GM19240 (cell line): ENCODE data around the gene OSCAR.
"Not testable (repeated sequence)": the region's sequence is repeated elsewhere in the genome, so short reads cannot be mapped to it uniquely, and the experiment has no call there.

ENCODE experiments used
- DNase-seq: peaks from one replicate; pipeline ENCODE4 v3.0.0; 2011; ENCODE audit warnings: low spot score; ENCODE audit not compliant: insufficient read length

The OSCAR gene

DNA sequence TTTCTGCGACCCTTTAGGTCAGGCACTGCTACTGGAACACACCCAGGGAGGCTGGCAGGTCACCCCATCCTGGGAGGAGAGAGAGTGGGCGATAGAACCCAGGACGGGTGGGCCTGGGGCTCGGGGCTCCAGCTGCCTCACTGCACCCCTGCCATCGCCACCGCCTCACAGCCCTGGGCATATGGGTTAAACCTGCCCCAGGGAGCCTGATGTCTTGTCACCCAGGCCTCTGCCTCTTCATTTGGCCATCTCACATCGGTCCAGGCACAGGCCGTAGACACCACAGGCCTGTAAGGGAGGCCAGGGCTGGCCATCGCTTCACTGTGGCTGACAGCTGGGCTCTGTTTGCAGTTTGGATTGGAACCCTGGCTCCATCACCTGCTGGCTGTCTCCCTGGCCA, 25.1 kb upstream of the OSCAR start:
- DNase-seq = no peak

DNA sequence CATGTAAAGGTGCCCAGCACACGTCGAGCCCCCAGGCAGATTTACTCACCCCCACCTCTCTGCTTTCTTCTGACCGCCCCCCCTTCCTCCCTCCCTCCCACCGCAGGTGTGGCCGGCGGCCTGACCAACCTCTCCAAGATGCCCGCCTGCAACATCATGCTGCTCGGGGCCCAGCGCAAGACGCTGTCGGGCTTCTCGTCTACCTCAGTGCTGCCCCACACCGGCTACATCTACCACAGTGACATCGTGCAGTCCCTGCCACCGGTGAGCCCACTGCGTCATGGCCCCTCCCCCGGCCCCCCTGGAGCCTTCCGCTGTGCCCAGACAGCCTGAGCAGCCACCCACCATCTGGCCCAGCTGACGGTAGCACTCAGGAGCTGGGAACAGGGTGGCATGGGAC, 23.8 kb upstream of the OSCAR start:
- DNase-seq = no peak

DNA sequence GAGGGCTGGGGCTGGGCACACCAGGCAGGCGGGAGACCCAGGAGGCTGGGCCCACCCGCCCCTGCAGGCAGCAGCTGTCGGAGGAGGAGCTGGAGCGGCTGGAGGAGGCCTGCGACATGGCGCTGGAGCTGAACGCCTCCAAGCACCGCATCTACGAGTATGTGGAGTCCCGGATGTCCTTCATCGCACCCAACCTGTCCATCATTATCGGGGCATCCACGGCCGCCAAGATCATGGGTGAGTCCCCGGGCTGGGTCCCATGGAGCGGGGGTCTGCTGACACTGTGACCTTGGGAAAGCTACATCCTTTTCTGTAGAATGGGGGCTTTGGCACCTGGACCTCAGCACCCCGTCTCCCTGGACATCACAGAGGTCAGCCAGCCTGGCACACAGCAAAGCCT, 23.1 kb upstream of the OSCAR start:
- no peak for DNase-seq

DNA sequence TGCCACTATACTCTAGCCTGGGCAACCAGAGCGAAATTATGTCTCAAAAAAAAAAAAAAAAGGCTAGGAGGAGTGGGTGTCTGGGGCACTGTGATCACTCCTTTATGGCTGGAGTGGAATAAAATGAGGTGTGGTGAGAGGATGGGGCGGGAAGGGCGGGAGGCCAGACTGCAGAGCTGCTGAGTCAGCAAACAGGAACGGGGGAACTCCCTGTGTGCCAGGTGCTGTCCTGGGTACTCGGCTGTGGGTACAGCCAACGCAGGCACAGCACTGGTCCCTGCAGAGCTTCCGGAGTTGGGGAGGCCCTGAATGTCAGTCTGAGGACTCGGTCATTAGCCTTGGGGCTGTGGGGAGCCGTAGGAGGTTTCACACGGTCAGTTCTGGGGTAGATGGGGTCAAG, 20.7 kb upstream of the OSCAR start:
- DNase-seq = no peak

DNA sequence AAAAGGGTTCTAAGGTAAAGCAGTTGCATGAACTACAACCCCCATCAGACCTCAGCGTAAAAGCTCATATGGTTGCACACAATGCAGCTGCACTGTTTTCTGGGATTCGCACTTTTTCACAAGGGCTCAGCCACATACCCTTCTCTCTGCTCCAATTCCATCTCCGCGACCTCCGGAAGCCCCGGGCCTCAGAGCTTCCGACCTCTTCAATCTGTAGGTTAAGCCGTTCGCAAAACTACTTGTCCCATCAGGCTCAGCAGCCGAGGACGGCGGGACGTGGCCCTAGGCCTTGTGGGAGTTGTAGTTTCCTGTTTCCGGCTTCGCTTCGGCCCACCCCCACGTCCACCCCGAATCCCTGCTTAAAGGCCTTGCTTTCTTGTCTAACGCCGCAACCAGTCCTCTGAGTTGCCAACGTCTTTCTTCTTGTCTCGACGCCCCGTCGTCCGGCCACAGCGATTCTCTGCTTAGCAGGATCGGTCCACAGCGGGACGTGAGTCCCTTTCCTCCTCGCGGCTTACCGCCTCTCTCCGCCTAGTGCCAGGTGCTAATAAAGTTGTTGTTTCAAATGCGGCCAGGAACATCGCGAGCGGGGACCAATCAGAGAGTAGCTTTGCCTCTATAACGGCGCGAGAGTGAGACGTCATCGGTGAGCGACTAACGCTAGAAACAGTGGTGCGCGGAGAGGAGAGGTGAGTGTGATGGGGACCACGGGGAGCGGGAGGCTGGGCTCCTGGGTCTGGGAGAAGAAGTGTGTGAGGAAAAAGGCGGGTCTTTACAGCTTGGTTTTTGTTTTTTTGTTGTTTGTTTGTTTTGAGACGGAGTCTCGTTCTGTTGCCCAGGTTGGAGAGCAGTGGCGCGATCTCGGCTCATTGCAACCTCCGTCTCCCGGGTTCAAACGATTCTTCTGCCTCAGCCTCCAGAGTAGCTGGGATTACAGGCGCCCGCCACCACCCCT, 14.8 kb upstream of the OSCAR start, which contains the start of the genes PRPF31 and TFPT:
Gene PRPF31, plus strand, starts transcription at position 646 of the 955 bp plus-strand sequence. CDS start 2,525 bp downstream, outside the sequence.
Gene TFPT, minus strand, starts transcription at position 549 of the 955 bp plus-strand sequence. Its CDS starts 388 bp downstream, at position 161.
- peak; percentile 99 for DNase-seq

DNA sequence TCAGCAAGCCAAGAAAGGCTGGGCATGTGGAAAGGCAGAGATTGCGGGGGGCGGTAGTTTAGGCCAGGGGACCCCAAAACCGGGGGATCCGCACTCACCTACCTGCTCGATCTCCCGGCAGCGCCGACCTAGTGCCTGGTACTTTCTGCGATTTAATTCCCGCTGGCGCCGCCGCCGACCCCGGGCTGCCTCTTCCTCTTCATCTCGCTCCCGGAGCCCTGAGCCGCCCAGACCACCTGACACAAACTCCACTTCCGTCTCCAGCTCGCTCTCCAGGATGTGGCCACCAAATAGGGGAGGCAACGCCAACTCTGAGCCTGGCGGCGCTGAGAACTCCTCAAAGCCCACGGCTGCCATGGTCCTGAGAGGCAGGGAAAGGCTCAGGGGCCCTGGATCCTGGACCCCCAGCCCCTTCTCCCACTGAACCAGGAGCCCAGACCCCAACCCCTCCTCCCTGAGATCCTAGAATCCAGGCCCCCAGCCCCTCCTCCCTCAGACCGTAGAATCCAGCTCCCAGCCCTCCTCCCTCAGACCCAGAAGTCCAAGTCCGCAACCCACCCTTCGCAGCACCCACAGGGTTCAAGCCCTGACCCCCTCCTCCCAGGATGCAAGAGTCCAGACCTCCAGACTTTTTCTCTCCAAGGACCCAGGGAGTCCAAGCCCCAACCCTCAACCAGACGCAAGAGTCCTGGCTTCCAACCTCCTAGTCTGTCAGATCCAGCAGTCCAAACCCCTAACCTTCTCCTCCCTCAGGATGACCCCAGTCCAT, 13.9 kb upstream of the OSCAR start:
- no peak for DNase-seq

DNA sequence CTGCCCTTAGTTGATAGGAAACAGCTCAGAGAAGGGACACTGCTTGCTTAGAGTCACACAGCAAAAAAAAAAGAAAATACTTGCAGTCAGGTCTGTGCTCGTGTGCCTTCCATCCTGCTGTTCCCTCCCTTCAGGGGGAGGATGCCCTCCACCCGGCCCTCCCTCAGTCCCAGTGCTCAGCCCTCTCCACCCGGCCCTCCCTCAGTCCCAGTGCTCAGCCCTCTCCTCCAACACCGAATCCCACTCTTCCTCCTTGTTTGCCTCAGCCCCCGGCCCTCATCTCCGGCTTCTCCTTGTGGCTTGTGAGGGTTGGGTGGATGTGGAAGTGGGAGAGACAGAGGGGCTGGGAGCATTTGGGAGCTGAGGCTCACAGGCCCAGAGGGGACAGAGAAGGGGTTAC, 9.0 kb upstream of the OSCAR start:
- DNase-seq = no peak

DNA sequence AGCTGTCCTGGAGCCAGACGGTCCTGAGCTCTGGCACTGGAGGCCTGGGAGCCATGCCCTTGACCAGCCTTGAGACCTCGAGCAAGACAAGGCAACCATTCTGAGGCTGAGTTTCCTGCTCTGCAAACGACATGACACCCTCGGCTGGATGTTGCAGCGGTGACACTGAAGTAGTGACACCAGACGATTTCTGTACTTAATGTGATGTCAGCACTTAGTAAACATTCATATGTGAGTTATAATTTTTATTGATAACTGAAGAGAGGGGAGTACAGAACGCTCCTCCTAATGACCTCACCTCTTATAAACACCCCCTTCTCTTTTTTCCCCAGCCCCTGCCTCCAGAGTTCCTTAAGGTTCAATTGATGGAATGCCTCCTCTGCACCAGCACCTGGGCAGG, 7.9 kb upstream of the OSCAR start:
- no peak for DNase-seq

DNA sequence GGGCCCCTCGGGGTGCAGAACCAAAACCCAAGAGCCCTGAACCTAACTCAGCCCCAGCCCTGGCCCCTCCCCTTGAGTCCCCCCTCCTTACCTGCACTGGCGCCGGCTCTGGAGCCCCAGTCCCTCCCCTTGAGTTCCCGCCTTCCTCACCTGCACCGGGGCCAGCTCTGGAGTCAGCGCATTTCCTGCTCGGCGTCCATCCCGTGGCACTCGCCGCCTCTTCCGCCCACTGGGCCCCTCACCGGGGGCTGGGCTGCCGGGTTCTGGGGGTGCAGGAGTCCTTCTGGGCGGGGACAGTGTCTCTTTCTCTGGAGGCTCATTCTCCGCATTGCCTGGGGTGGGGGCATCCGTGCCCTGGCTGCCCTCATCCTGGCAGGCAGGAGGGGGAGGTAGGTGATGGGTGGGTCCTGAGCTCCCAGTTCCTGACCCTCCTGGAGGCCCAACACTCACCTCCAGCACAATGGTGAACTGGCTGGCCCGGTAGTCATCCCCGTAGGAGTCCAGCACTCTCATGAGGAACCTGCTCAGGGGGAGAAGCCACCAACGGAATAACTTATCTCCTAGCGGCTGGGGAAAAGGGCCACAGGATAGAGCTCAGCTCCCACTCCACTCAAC, 7.4 kb upstream of the OSCAR start:
- DNase-seq = no peak

DNA sequence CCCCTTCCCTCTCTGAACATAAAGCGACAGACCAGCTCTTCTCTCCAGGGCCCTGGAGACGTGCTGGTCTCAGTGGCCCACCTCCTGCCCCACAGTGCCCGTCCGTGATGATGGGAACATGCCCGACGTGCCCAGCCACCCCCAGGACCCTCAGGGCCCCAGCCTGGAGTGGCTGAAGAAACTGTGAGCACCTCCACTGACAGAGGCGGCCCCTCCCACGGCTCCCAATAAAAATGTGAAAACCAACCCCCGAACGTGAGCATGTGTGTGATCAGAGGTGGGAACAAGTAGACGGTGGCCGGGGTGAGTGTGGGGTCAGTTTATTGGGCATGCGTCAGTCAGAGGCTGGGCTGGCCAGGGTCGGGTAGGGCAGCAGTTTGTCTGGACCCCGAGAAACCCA, 6.1 kb upstream of the OSCAR start:
- DNase-seq = no peak

DNA sequence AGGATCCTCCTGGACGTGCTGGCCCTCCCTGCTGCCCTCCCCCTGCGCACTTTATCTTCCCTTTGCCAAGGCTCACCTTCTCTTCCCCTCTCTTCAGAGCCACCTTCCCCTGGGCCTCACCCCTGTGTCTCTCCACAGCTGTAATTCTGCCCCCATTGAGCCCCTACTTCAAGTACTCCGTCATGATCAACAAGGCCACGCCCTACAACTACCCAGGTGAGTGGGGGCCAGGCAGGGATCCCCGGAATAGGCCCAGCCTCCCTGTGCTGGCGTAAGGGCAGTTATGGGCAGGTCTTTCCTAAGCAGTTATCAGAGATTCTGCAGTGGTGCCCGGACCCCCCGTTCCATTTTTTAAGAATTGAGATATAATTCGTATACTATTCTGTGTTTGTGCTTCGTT, 5.2 kb upstream of the OSCAR start:
- no peak for DNase-seq

DNA sequence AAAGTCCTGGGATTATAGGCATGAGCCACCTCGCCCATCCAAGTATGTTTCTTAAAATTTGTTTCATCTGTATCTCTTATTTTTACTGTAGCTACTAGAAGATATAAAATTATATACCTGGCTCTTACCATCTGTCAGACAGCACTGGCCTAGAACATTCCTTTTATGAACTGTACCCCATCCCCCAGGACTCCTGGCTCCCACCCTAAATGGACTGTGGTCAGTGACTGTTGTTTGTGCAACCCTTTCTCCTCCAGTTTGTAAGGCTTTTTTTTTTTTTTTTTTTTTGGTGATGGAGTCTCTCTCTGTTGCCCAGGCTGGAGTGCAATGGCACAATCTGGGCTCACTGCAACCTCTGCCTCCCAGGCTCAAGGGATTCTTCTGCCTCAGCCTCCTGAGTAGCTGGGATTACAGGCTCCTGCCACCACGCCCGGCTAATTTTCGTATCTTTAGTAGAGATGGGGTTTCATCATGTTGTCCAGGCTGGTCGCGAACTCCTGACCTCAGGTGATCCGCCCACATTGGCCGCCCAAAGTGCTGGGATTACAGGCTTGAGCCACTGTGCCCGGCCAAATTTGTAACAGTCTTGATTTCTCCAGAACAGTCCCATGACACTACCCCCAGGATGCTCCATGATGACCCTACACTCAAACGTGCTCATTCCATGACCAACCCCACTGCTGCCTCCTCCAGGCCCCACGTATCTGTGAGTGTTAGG, 4.6 kb upstream of the OSCAR start:
- no peak for DNase-seq

DNA sequence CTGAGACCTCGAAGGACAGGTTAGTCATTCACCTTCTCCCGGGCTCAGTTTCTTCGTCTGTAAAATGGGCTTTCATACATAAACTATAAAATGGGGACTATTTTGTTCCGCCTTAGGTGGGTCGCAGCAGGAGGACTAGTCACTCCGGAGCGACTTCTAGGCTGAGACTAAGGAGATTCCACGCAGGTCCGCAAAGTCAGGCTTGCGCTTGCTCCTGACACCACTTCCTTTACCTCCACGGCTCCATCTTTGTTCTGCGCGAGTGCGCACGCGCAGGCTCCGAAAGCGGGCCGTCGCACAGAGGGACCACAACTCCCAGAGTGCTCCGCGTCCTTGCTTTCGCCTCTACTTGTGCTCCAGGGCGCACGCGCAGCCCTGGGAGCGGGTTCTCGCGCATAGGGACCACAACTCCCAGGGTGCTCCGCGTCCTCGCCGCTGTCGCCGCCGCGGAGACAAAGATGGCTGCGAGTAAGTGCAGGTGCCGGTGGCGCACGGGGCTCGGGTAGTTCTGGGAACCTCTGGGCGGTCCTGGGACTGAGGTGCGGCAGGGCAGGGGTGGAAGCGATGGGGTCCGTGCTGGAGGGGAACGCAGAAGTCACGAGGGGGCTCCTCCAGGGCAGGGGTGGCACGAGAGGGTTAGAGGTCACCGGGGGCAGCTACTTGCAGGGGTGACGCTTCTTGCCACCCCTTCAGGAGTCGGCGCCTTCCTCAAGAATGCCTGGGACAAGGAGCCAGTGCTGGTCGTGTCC, 2.0 kb upstream of the OSCAR start, which contains the start of gene NDUFA3:
Gene NDUFA3, plus strand, starts transcription at position 435 of the 749 bp plus-strand sequence. Its CDS starts 24 bp downstream, at position 459.
- peak; percentile 100 for DNase-seq

DNA sequence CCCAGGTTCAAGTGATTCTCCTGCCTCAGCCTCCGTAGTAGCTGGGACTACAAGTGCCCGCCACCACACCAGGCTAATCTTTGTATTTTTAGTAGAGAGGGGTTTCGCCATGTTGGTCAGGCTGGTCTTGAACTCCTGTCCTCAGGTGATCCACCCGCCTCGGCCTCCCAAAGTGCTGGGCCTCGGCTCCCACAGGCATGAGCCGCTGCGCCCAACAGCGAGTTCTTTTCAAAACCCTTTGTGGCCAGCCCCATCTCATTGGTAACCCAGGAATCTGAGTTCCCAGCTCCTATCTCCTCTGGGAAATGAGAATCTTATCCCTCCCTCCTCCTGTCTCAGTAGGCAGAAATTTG, 724 bp downstream of the OSCAR start:
- DNase-seq = not testable (repeated sequence)

DNA sequence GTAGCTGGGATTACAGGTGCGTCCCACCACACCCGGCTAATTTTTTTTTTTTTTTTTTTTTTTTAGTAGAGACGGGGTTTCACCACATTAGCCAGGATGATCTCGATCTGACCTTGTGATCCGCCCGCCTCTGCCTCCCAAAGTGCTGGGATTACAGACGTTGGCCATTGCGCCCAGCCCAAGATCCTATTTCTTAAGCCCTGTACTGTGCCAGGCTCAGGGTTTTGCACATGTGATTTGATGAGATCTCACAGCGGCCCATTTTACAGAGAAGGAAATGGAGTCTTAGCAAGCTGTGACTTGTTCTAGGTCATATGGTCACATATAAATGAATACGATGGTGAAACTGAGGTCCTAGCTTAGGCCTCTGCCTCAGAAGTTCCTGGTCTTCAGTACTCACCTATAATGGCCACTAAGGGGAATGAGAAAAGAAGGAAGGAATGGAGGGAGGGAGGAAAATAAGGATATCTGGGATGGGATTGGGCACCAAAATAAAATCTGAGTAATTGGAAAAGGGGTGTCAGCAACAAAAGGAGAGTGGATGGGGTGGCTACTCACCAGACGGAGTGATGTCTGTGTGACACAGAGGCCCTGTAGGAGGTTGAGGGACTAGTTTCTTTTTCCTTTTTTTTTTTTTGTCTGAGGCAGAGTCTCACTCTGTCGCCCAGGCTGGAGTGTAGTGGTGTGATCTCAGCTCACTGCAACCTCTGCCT, 1.3 kb downstream of the OSCAR start:
- DNase-seq = no peak

DNA sequence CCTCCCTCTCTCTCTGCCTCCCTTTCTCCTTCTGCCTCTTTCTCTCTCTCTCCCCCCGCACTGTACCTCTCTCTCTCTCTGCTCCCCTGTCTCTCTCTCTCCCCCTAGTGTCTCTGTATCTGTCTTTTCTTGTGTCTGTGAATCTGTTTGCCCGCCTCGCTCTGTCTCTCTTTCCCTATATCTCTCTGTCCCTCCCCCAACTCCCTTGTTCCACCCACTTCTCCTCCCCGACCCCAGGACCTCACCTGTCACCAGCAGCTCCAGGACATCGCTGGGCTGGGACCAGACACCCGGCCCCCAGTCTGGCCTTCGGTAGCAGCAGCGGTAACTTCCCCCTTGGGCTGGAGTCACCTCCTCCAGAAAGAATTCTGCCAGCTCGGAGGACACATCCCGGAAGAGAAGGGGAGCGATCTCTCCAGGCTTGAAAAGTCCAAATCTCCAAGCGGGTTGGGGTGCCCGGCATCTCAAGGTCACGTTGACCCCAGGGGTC, 3.9 kb downstream of the OSCAR start:
- no peak for DNase-seq

DNA sequence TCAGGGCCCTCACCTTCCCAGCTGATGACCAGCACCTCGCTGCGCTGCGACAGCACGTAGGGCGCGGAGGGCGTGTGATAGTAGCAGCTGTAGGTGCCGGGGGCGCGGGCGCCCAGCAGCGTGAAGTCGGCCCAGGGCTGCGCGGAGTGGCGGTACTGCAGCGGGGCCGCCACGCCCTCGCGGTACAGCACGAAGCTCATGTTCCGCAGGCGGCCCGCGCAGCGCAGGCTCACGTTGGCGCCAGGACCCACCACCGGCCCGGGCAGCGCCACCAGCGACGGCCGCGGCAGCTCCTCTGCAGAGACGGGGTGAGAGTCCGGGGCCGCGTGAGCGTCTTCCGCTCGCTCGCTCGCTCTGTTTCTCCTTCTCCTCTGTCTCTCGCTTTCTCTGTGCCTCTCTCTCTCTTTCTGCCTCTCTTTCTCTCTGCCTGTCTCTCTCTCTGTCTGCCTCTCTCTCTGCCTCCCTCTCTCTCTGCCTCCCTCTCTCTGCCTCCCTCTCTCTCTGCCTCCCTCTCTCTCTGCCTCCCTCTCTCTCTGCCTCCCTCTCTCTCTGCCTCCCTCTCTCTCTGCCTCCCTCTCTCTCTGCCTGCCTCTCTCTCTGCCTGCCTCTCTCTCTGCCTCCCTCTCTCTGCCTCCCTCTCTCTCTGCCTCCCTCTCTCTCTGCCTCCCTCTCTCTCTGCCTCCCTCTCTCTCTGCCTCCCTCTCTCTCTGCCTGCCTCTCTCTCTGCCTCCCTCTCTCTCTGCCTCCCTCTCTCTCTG, 4.6 kb downstream of the OSCAR start:
- DNase-seq = not testable (repeated sequence)

DNA sequence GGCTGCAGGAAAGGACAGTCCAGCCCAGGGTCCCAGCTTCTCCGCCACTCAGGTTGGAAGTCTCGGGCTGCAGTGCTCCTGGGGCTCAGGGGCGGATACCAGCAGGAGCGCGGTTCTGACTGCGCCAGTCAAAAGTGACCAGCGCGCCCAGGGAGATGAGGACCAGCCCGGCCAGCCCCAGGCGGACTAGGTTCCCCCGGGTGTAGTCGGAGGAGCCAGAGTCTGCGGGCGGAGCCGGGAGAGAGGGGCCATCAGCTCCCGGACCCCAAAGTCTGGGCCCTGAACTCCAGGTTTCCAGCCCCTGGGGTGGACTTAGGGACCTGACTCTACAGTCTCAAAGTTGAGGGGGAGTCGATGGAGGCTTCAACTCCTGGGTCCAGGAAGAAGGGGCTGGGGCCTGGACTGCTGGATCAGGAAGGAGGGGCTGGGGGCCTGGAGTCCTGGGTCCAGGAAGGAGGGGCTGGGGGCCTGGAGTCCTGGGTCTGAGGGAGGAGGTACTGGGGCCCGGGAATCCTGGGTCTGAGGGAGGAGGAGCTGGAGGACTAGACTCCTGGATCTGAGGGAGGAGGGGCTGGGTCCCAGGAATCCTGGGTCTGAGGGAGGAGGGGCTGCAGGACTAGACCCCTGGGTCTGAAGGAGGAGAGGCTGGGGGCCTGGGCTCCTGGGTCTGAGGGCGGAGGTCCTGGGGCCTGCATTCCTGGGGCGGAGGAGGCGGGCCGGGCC, 5.3 kb downstream of the OSCAR start:
- no peak for DNase-seq
